ENCODE results near the gene FAM168A. TPM values are rescaled to one million over a fixed set of nuclear protein-coding genes. Genes with fewer than 3 reads are reported as not detected.

The FAM168A gene
- total and polyA plus RNA-seq, 9 of the 15 experiments (the other 6 are each of a cell fraction or from before 2014, with no cell fraction given): 0.44 to 7.2 (median 2.9) TPM

GRCh38 chr11:73376803-73377629 is 220.9 kb downstream of the FAM168A start (continued):
- no peak for TF ChIP-seq POLR3A (IDR thresholded peaks at IDR 0.05; ENCODE audit: borderline replicate concordance, extremely low read depth, insufficient read depth, insufficient read length)
- TF ChIP-seq MCM2 (IDR thresholded peaks at IDR 0.05; ENCODE audit: low read depth): no peak
- TF ChIP-seq MCM3 (IDR thresholded peaks at IDR 0.05): no peak
- TF ChIP-seq TCFL5 (CRISPR knock-in tag; conservative IDR thresholded peaks at IDR 0.05): no peak
- TF ChIP-seq GMEB1 (CRISPR knock-in tag; IDR thresholded peaks at IDR 0.05): no peak
- no peak for TF ChIP-seq RBM22 (IDR thresholded peaks at IDR 0.05; ENCODE audit: low read depth, low read length, poor library complexity, severe bottlenecking)
- no peak for TF ChIP-seq MGA (IDR thresholded peaks at IDR 0.05)
- TF ChIP-seq ZNF23 (CRISPR knock-in tag; IDR thresholded peaks at IDR 0.05): no peak
- no peak for TF ChIP-seq ZFP36 (IDR thresholded peaks at IDR 0.05; ENCODE audit: low read depth, low read length, partially characterized antibody)
- peak; percentile 72; the same call in 1 of the 2 replicates for TF ChIP-seq GABPB1 (CRISPR knock-in tag; IDR thresholded peaks at IDR 0.05)
- no peak for TF ChIP-seq HES1 (IDR thresholded peaks at IDR 0.05; ENCODE audit: low read depth)
- TF ChIP-seq SP2 (IDR thresholded peaks at IDR 0.05; ENCODE audit: extremely low read depth, low read depth, low read length, poor library complexity, severe bottlenecking): no peak
- no peak for TF ChIP-seq CREB1 (IDR thresholded peaks at IDR 0.05)
- peak; percentile 62 for TF ChIP-seq CREB1 (CRISPR knock-in tag; IDR thresholded peaks at IDR 0.05)
